SK-N-SH (cell line): Measurements from ENCODE around the gene PLD4. TPM values are rescaled to one million over a fixed set of nuclear protein-coding genes. Genes with fewer than 3 reads are reported as not detected.

Source experiments
- CTCF ChIA-PET: fragments of 300-600, 350-600 bp; formaldehyde crosslinking; extraction: SDS; loops from one replicate; lab custom pipeline; 2021; lab: Yijun Ruan, JAX
- POLR2A ChIA-PET: fragments of 350-600 bp; sonication (Branson Sonifier 250); formaldehyde crosslinking; extraction: SDS; loops from one replicate; lab custom pipeline; 2020; ENCODE audit warnings: antibody characterized with exemption, inconsistent platforms; lab: Yijun Ruan, JAX
- DNase-seq: peaks from one replicate; pipeline ENCODE4 v3.0.0; 2012
- H2AFZ ChIP-seq: fragments of 200-600 bp; sonication (generic); 2 replicates; pipeline ENCODE4 v1.8.1; 2016; ENCODE audit warnings: antibody characterized with exemption, mild to moderate bottlenecking, low read depth
- H3F3A ChIP-seq: fragments of 200-600 bp; sonication (generic); replicated peaks from 2 replicates; pipeline ENCODE3; 2016; ENCODE audit warnings: antibody characterized with exemption, mild to moderate bottlenecking; ENCODE audit not compliant: insufficient read depth
- H3K27ac ChIP-seq, 2 experiments: fragments of 200-500 bp in 1 of 2; fragments of 200-600 bp in 1 of 2; sonication (Bioruptor generic) in 1 of 2; sonication (generic), shearing (Covaris generic) in 1 of 2; 2 replicates each; pipeline versions ENCODE4 v1.5.1 to v1.6.1; 2014 to 2016; ENCODE audit warnings: low read depth in 2 of 2, inconsistent platforms in 1 of 2, low read length in 1 of 2, mild to moderate bottlenecking in 1 of 2, mixed read lengths in 1 of 2
- H3K27me3 ChIP-seq: fragments of 200-600 bp; sonication (generic), shearing (Covaris generic); 2 replicates; pipeline ENCODE4 v1.6.1; 2016; ENCODE audit warnings: mixed run types; ENCODE audit not compliant: insufficient read depth
- H3K36me3 ChIP-seq, 2 experiments: fragments of 200-500 bp in 1 of 2; fragments of 200-600 bp in 1 of 2; sonication (Bioruptor generic) in 1 of 2; sonication (generic) in 1 of 2; replicated peaks in 1 of 2; 2 replicates each; pipeline versions ENCODE3 to v1.5.1; 2014 to 2016; ENCODE audit warnings: low read length in 1 of 2, mild to moderate bottlenecking in 1 of 2; ENCODE audit not compliant: insufficient read depth in 2 of 2, control insufficient read depth in 1 of 2
- H3K4me1 ChIP-seq, 2 experiments: fragments of 200-500 bp in 1 of 2; fragments of 200-600 bp in 1 of 2; sonication (Bioruptor generic) in 1 of 2; sonication (generic), shearing (Covaris generic) in 1 of 2; 2 replicates each; pipeline versions ENCODE4 v1.5.1 to v1.6.1; 2014 to 2016; ENCODE audit warnings: low read depth in 1 of 2, low read length in 1 of 2, mixed run types in 1 of 2; ENCODE audit not compliant: insufficient read depth in 2 of 2, control insufficient read depth in 1 of 2
- H3K4me2 ChIP-seq: fragments of 200-600 bp; sonication (generic), shearing (Covaris generic); 2 replicates; pipeline ENCODE4 v1.6.1; 2017; ENCODE audit warnings: mixed run types
- H3K4me3 ChIP-seq, 2 experiments: fragments of 200-500 bp in 1 of 2; fragments of 200-600 bp in 1 of 2; sonication (Bioruptor generic) in 1 of 2; sonication (generic), shearing (Covaris generic) in 1 of 2; 2 replicates each; pipeline versions ENCODE4 v1.5.1 to v1.8.1; 2014 to 2016; ENCODE audit warnings: low read depth in 2 of 2, inconsistent platforms in 1 of 2, low read length in 1 of 2, mild to moderate bottlenecking in 1 of 2, mixed read lengths in 1 of 2, moderate library complexity in 1 of 2
- H3K79me2 ChIP-seq: fragments of 200-600 bp; sonication (generic); 2 replicates; pipeline ENCODE4 v1.8.1; 2017; ENCODE audit warnings: mild to moderate bottlenecking; ENCODE audit not compliant: insufficient read depth
- H3K9ac ChIP-seq: fragments of 200-600 bp; sonication (generic); 2 replicates; pipeline ENCODE4 v1.6.1; 2017; ENCODE audit warnings: mixed run types
- H3K9me2 ChIP-seq: fragments of 200-600 bp; sonication (generic); 2 replicates; pipeline ENCODE4 v1.6.1; 2017; ENCODE audit warnings: mixed run types
- H3K9me3 ChIP-seq: fragments of 200-600 bp; sonication (generic); 2 replicates; pipeline ENCODE4 v1.6.1; 2017; ENCODE audit warnings: mixed run types, mild to moderate bottlenecking, moderate library complexity
- H4K20me1 ChIP-seq: fragments of 200-600 bp; sonication (generic); 2 replicates; pipeline ENCODE4 v1.6.1; 2017; ENCODE audit warnings: mild to moderate bottlenecking, mixed run types; ENCODE audit not compliant: insufficient read depth
- ELF1 ChIP-seq: IDR thresholded peaks from 2 replicates; pipeline ENCODE4 v1.4.0; 2012
- EP300 ChIP-seq, 2 experiments: IDR thresholded peaks; 2 replicates each; pipeline versions ENCODE4 v1.4.0 to v1.6.1; 2012; ENCODE audit warnings: borderline replicate concordance in 1 of 2, low read depth in 1 of 2, low read length in 1 of 2
- FOSL2 ChIP-seq: IDR thresholded peaks from 2 replicates; pipeline ENCODE4 v1.4.0; 2012; ENCODE audit warnings: low read depth, mild to moderate bottlenecking, moderate library complexity, borderline replicate concordance
- JUND ChIP-seq: IDR thresholded peaks from 2 replicates; pipeline ENCODE4 v1.4.0; 2012
- MEF2A ChIP-seq: IDR thresholded peaks from 2 replicates; pipeline ENCODE4 v1.4.0; 2012; ENCODE audit warnings: low read depth, borderline replicate concordance
- MXI1 ChIP-seq: IDR thresholded peaks from 2 replicates; pipeline ENCODE4 v1.6.1; 2012; ENCODE audit warnings: mild to moderate bottlenecking, low read depth, low read length, improper control_type of control experiment
- NFIC ChIP-seq: IDR thresholded peaks from 2 replicates; pipeline ENCODE4 v1.4.0; 2012; ENCODE audit warnings: borderline replicate concordance
- RAD21 ChIP-seq: IDR thresholded peaks from 2 replicates; pipeline ENCODE4 v1.6.1; 2012; ENCODE audit warnings: mild to moderate bottlenecking, low read length
- RXRA ChIP-seq: IDR thresholded peaks from 2 replicates; pipeline ENCODE4 v1.4.0; 2012; ENCODE audit warnings: low read depth, mild to moderate bottlenecking, borderline replicate concordance
- SIN3A ChIP-seq: IDR thresholded peaks from 2 replicates; pipeline ENCODE4 v1.6.1; 2012; ENCODE audit warnings: low read depth, mild to moderate bottlenecking, low read length, moderate library complexity, borderline replicate concordance
- SMC3 ChIP-seq: IDR thresholded peaks from 2 replicates; pipeline ENCODE4 v1.6.1; 2012; ENCODE audit warnings: low read depth, low read length, improper control_type of control experiment
- TAF1 ChIP-seq: IDR thresholded peaks from 2 replicates; pipeline ENCODE4 v1.6.1; 2012; ENCODE audit warnings: low read depth, mild to moderate bottlenecking, low read length, moderate library complexity, borderline replicate concordance
- TCF12 ChIP-seq: IDR thresholded peaks from 2 replicates; pipeline ENCODE4 v1.4.0; 2012
- TEAD4 ChIP-seq: IDR thresholded peaks from 2 replicates; pipeline ENCODE4 v1.4.0; 2012; ENCODE audit warnings: mild to moderate bottlenecking, borderline replicate concordance; ENCODE audit not compliant: insufficient read depth
- YY1 ChIP-seq: IDR thresholded peaks from 2 replicates; pipeline ENCODE4 v1.4.0; 2012; ENCODE audit warnings: low read depth, mild to moderate bottlenecking
- WGBS: methylation state at CpG from one replicate; pipeline ENCODE4 v1.1.6; 2017; ENCODE audit warnings: low lambda C conversion rate; 5-methylcytosine and 5-hydroxymethylcytosine counted together
- polyA plus RNA-seq, 3 experiments: library from polyadenylated mRNA; depleted of rRNA; stranded (reverse); fragments of >200 nt; gene quantifications; 2 replicates each; pipeline ENCODE4 v1.2.3, GENCODE V29; 2012
- TF ChIP-seq, protein P1 (sequence below): IDR thresholded peaks from 2 replicates; pipeline ENCODE4 v1.4.0; 2012; ENCODE audit warnings: low read depth, borderline replicate concordance
- TF ChIP-seq, protein P2 (sequence below): fragments of 150-350 bp; IDR thresholded peaks from 2 replicates; pipeline ENCODE4 v1.6.1; 2017; ENCODE audit warnings: antibody characterized with exemption, low read length, low read depth, borderline replicate concordance
- TF ChIP-seq, protein P3 (sequence below): fragments of 200-600 bp; sonication (generic); IDR thresholded peaks from 2 replicates; pipeline ENCODE4 v1.6.1; 2017; ENCODE audit warnings: antibody characterized with exemption, mild to moderate bottlenecking, moderate library complexity
- TF ChIP-seq, protein P4 (sequence below): IDR thresholded peaks from 2 replicates; pipeline ENCODE4 v1.4.0; 2012; ENCODE audit warnings: low read depth
- TF ChIP-seq, protein P5 (sequence below): IDR thresholded peaks from 2 replicates; pipeline ENCODE4 v1.6.1; 2012; ENCODE audit warnings: mild to moderate bottlenecking, low read depth, low read length, moderate library complexity

PLD4 gene
- polyA plus RNA-seq, 1 of the 3 experiments (the other 2 are of a cell fraction), result 0.02 TPM

DNA sequence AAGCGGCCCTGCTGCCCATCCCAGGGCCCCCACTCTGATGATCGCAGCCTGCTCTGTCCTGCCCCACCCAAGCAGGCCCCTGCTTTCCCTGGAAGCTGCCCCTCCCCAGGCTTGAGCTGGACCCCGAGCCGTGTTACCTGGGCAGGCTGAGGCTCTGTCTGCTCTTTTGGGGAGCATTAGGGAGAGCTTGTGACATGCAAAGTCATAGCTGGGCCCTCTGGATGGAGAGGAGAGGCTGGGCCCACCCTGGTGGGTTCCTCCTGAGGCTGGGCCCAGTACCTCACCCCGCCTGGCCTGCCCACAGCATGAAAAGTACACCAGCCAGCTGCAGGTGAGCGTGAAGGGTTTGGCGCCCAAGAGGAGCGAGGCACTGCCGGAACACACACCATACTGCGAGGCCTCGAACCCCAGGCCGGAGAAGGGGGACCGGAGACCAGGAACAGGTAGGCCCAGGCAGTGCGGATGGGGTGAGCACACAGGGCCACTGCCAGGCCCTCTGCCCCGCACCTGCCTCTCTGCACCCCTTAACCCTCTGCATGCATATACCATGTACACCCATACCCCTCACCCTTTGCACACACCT lies 44.6 kb upstream of the PLD4 start:
- Histone ChIP-seq H3K4me2 (no peak overlapping the region), H3F3A (no peaks in the 10 kb centered on the region), H3K36me3 (peaks cover 0 to 19% of the 10 kb centered on the region in 2 experiments), H3K79me2 (peaks cover 7% of the 10 kb centered on the region), H3K9me2 (no peaks in the 10 kb centered on the region), H2AFZ (no peak overlapping the region), H3K9me3 (no peaks in the 10 kb centered on the region), H4K20me1 (peaks cover 23% of the 10 kb centered on the region), H3K27ac (no peak overlapping the region), H3K4me3 (no peak overlapping the region), H3K27me3 (no peaks in the 10 kb centered on the region), H3K9ac (no peak overlapping the region), H3K4me1 (peaks cover 0 to 28% of the 10 kb centered on the region in 2 experiments; a peak in 1 of 4 replicates)
- WGBS, result 100% methylated on average over 1 of the region's 15 CpGs
- no peak for DNase-seq
- TF ChIP-seq MXI1 (no peak), NFIC (no peak), RXRA (no peak), EP300 (IDR thresholded peaks at IDR 0.05; ENCODE audit: borderline replicate concordance in 1 of 2, low read depth in 1 of 2, low read length in 1 of 2) (no peak), ELF1 (no peak), SIN3A (no peak), TAF1 (no peak), RAD21 (no peak), TEAD4 (no peak), TCF12 (no peak), FOSL2 (no peak), SMC3 (no peak), MEF2A (no peak), YY1 (no peak), JUND (no peak)
- TF ChIP-seq, protein P1, sequence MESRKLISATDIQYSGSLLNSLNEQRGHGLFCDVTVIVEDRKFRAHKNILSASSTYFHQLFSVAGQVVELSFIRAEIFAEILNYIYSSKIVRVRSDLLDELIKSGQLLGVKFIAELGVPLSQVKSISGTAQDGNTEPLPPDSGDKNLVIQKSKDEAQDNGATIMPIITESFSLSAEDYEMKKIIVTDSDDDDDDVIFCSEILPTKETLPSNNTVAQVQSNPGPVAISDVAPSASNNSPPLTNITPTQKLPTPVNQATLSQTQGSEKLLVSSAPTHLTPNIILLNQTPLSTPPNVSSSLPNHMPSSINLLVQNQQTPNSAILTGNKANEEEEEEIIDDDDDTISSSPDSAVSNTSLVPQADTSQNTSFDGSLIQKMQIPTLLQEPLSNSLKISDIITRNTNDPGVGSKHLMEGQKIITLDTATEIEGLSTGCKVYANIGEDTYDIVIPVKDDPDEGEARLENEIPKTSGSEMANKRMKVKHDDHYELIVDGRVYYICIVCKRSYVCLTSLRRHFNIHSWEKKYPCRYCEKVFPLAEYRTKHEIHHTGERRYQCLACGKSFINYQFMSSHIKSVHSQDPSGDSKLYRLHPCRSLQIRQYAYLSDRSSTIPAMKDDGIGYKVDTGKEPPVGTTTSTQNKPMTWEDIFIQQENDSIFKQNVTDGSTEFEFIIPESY, result no peak
- TF ChIP-seq, protein P2, sequence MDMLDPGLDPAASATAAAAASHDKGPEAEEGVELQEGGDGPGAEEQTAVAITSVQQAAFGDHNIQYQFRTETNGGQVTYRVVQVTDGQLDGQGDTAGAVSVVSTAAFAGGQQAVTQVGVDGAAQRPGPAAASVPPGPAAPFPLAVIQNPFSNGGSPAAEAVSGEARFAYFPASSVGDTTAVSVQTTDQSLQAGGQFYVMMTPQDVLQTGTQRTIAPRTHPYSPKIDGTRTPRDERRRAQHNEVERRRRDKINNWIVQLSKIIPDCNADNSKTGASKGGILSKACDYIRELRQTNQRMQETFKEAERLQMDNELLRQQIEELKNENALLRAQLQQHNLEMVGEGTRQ, result no peak
- TF ChIP-seq, protein P3, sequence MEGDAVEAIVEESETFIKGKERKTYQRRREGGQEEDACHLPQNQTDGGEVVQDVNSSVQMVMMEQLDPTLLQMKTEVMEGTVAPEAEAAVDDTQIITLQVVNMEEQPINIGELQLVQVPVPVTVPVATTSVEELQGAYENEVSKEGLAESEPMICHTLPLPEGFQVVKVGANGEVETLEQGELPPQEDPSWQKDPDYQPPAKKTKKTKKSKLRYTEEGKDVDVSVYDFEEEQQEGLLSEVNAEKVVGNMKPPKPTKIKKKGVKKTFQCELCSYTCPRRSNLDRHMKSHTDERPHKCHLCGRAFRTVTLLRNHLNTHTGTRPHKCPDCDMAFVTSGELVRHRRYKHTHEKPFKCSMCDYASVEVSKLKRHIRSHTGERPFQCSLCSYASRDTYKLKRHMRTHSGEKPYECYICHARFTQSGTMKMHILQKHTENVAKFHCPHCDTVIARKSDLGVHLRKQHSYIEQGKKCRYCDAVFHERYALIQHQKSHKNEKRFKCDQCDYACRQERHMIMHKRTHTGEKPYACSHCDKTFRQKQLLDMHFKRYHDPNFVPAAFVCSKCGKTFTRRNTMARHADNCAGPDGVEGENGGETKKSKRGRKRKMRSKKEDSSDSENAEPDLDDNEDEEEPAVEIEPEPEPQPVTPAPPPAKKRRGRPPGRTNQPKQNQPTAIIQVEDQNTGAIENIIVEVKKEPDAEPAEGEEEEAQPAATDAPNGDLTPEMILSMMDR, result no peak
- TF ChIP-seq, protein P4, sequence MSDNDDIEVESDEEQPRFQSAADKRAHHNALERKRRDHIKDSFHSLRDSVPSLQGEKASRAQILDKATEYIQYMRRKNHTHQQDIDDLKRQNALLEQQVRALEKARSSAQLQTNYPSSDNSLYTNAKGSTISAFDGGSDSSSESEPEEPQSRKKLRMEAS, result no peak
- TF ChIP-seq, protein P5, sequence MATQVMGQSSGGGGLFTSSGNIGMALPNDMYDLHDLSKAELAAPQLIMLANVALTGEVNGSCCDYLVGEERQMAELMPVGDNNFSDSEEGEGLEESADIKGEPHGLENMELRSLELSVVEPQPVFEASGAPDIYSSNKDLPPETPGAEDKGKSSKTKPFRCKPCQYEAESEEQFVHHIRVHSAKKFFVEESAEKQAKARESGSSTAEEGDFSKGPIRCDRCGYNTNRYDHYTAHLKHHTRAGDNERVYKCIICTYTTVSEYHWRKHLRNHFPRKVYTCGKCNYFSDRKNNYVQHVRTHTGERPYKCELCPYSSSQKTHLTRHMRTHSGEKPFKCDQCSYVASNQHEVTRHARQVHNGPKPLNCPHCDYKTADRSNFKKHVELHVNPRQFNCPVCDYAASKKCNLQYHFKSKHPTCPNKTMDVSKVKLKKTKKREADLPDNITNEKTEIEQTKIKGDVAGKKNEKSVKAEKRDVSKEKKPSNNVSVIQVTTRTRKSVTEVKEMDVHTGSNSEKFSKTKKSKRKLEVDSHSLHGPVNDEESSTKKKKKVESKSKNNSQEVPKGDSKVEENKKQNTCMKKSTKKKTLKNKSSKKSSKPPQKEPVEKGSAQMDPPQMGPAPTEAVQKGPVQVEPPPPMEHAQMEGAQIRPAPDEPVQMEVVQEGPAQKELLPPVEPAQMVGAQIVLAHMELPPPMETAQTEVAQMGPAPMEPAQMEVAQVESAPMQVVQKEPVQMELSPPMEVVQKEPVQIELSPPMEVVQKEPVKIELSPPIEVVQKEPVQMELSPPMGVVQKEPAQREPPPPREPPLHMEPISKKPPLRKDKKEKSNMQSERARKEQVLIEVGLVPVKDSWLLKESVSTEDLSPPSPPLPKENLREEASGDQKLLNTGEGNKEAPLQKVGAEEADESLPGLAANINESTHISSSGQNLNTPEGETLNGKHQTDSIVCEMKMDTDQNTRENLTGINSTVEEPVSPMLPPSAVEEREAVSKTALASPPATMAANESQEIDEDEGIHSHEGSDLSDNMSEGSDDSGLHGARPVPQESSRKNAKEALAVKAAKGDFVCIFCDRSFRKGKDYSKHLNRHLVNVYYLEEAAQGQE, result no peak
- ChIA-PET CTCF (interaction anchor here (0.6 to 2.3 kb wide), 5 partner anchors 112 to 1513 kb away, joined by 3 to 6 read pairs (median 3); no protein-coding TSS in a partner anchor), POLR2A (no interaction called here)
